GM12878 (cell line): ENCODE measurements around the gene ADGRG7. TPM values are rescaled to one million over a fixed set of nuclear protein-coding genes. Genes with fewer than 3 reads are reported as not detected.

ENCODE experiments used
- ATAC-seq: fragments of 200-7000 bp; cut with Tn5 transposase; 3 replicates; pipeline ENCODE4 v1.9.1; 2020; ENCODE audit warnings: mild to moderate bottlenecking, moderate library complexity
- BruUV-seq: library from RNA; stranded (reverse); fragments of 400-500 nt; replicated peaks from 2 replicates; lab custom pipeline; 2021; lab: Mats Ljungman, UMichigan
- CTCF ChIA-PET: fragments of 300-600 bp; sonication (Branson Sonifier 250); formaldehyde crosslinking; extraction: SDS; loops from one replicate; lab custom pipeline; 2021; ENCODE audit warnings: inconsistent platforms; lab: Yijun Ruan, JAX
- POLR2A ChIA-PET: fragments of 350-600 bp; formaldehyde crosslinking; extraction: SDS; loops from one replicate; lab custom pipeline; 2021; ENCODE audit warnings: inconsistent platforms; lab: Charles Lee
- RAD21 ChIA-PET: fragments of 300-600 bp; sonication (Branson Sonifier 250); formaldehyde crosslinking; loops from one replicate; lab custom pipeline; 2023; ENCODE audit warnings: antibody characterized with exemption; ENCODE audit not compliant: unreplicated experiment; lab: Charles Lee
- SMC1A ChIA-PET: fragments of 300-600 bp; sonication (Branson Sonifier 250); formaldehyde crosslinking; loops from one replicate; lab custom pipeline; 2023; ENCODE audit not compliant: unreplicated experiment, uncharacterized antibody; lab: Charles Lee
- DNase-seq: peaks from one replicate; pipeline ENCODE4 v3.0.0-alpha.2; 2011; ENCODE audit warnings: low read depth, low spot score
- FAIRE-seq: peaks from 3 replicates; lab custom pipeline; 2011; peaks lifted over from hg19 to GRCh38; lab: Jason Lieb, UNC
- H2AFZ ChIP-seq: 2 replicates; pipeline ENCODE4 v1.6.0; 2011; ENCODE audit warnings: low read depth, low read length, control low read depth; ENCODE audit not compliant: control insufficient read depth
- H3K27ac ChIP-seq: 2 replicates; pipeline ENCODE4 v1.5.1; 2011; ENCODE audit warnings: control low read depth; ENCODE audit not compliant: control insufficient read depth, insufficient read depth
- H3K27me3 ChIP-seq, 2 experiments: replicated peaks in 1 of 2; 2 replicates each; pipeline versions ENCODE4 v1.6.0 to v1.6.1; 2011; ENCODE audit warnings: low read length in 1 of 2; ENCODE audit not compliant: control insufficient read depth in 2 of 2, insufficient read depth in 2 of 2
- H3K36me3 ChIP-seq, 2 experiments: 2 replicates each; pipeline ENCODE4 v1.5.1; 2011; ENCODE audit warnings: low read length in 1 of 2; ENCODE audit not compliant: control insufficient read depth in 2 of 2, insufficient read depth in 2 of 2
- H3K4me1 ChIP-seq: 2 replicates; pipeline ENCODE4 v1.6.1; 2011; ENCODE audit warnings: mild to moderate bottlenecking, low read length, moderate library complexity, mixed read lengths; ENCODE audit not compliant: control insufficient read depth, insufficient read depth
- H3K4me2 ChIP-seq: 2 replicates; pipeline ENCODE4 v1.6.0; 2011; ENCODE audit warnings: control low read depth; ENCODE audit not compliant: control insufficient read depth, insufficient read depth
- H3K4me3 ChIP-seq: fragments of 200-600 bp; sonication (generic); 2 replicates; pipeline ENCODE4 v1.5.1; 2016
- H3K79me2 ChIP-seq: 2 replicates; pipeline ENCODE4 v1.6.0; 2011; ENCODE audit warnings: low read length; ENCODE audit not compliant: control insufficient read depth, insufficient read depth
- H3K9ac ChIP-seq: 2 replicates; pipeline ENCODE4 v1.8.0; 2011; ENCODE audit warnings: low read length, control low read depth, mixed read lengths; ENCODE audit not compliant: control insufficient read depth, insufficient read depth
- H3K9me3 ChIP-seq: replicated peaks from 3 replicates; pipeline ENCODE4 v1.5.1; 2011; ENCODE audit warnings: mild to moderate bottlenecking, low read length; ENCODE audit not compliant: control insufficient read depth, insufficient read depth
- H4K20me1 ChIP-seq: 2 replicates; pipeline ENCODE4 v1.6.0; 2011; ENCODE audit not compliant: control insufficient read depth, insufficient read depth
- BCL11A ChIP-seq: IDR thresholded peaks from 2 replicates; pipeline ENCODE4 v1.6.1; 2011; ENCODE audit warnings: low read depth, low read length
- CBX5 ChIP-seq: sonication (generic); IDR thresholded peaks from 2 replicates; pipeline ENCODE4 v1.6.1; 2016; ENCODE audit warnings: low read depth, moderate library complexity, mild to moderate bottlenecking, inconsistent platforms
- CUX1 ChIP-seq: IDR thresholded peaks from 2 replicates; pipeline ENCODE4 v1.6.1; 2012; ENCODE audit warnings: improper control_type of control experiment, low read depth, low read length; ENCODE audit not compliant: insufficient replicate concordance
- DPF2 ChIP-seq: fragments of 450-650 bp; IDR thresholded peaks from 2 replicates; pipeline ENCODE4 v1.6.1; 2017; ENCODE audit warnings: mild to moderate bottlenecking
- E4F1 ChIP-seq: fragments of 450-650 bp; IDR thresholded peaks from 2 replicates; pipeline ENCODE4 v1.6.1; 2018; ENCODE audit warnings: borderline replicate concordance, mild to moderate bottlenecking; ENCODE audit not compliant: partially characterized antibody
- IKZF1 ChIP-seq: fragments of 450-650 bp; conservative IDR thresholded peaks from 2 replicates; pipeline ENCODE4 v1.6.1; 2017; ENCODE audit warnings: antibody characterized with exemption, mild to moderate bottlenecking
- MAX ChIP-seq: IDR thresholded peaks from 2 replicates; pipeline ENCODE4 v1.6.1; 2012; ENCODE audit warnings: low read depth, low read length, improper control_type of control experiment
- MLLT1 ChIP-seq: fragments of 450-650 bp; IDR thresholded peaks from 2 replicates; pipeline ENCODE4 v1.6.1; 2016; ENCODE audit warnings: mild to moderate bottlenecking
- PAX5 ChIP-seq: IDR thresholded peaks from 2 replicates; pipeline ENCODE4 v1.6.1; 2011; ENCODE audit warnings: low read depth, low read length, borderline replicate concordance
- PBX3 ChIP-seq: IDR thresholded peaks from 2 replicates; pipeline ENCODE4 v1.6.1; 2011; ENCODE audit warnings: mild to moderate bottlenecking, low read depth, low read length, moderate library complexity; ENCODE audit not compliant: insufficient replicate concordance
- RUNX3 ChIP-seq: IDR thresholded peaks from 2 replicates; pipeline ENCODE4 v1.6.1; 2012; ENCODE audit warnings: low read length, inconsistent platforms
- SMARCA5 ChIP-seq: fragments of 450-650 bp; IDR thresholded peaks from 2 replicates; pipeline ENCODE4 v1.6.1; 2017; ENCODE audit warnings: mild to moderate bottlenecking
- ZNF24 ChIP-seq: fragments of 450-650 bp; IDR thresholded peaks from 2 replicates; pipeline ENCODE4 v1.6.1; 2017; ENCODE audit warnings: antibody characterized with exemption, mild to moderate bottlenecking
- ZSCAN29 ChIP-seq: fragments of 450-650 bp; IDR thresholded peaks from 2 replicates; pipeline ENCODE4 v1.6.1; 2017; ENCODE audit warnings: mild to moderate bottlenecking, moderate library complexity
- WGBS: methylation state at CpG from one replicate; pipeline ENCODE4 v1.1.6; 2016; ENCODE audit warnings: low lambda C conversion rate; ENCODE audit not compliant: insufficient replicate concordance, insufficient coverage; ENCODE audit errors: missing lambda C conversion rate; 5-methylcytosine and 5-hydroxymethylcytosine counted together
- in situ Hi-C: fragments of 300-500 bp; cut with MboI; formaldehyde crosslinking; loops from 9 replicates; pipeline ENCODE4 v1.14.3; 2018; ENCODE audit warnings: mixed read lengths
- intact Hi-C: fragments of 100-400 bp; cut with micrococcal nuclease; formaldehyde crosslinking; loops from one replicate; pipeline ENCODE4 v1.14.2; 2022; ENCODE audit not compliant: unreplicated experiment
- polyA plus RNA-seq, 11 experiments: library from polyadenylated mRNA; depleted of rRNA in 4 of 11; unstranded in 6 of 11; stranded (reverse) in 5 of 11; fragments of >200 nt; fragmentation: Nextera tagmentation in 4 of 11; fragmentation: Illumina TruSeq in 1 of 11; extraction: Ambion mirVana in 4 of 11; extraction: Trizol in 1 of 11; gene quantifications; 1 replicate in 1 of 11; 2 replicates in 10 of 11; pipeline versions ENCODE4 v1.2.1 to v1.2.3, GENCODE V29; 2011 to 2016; ENCODE audit warnings: inconsistent platforms in 2 of 11, missing spikeins in 2 of 11, low read depth in 1 of 11
- total RNA-seq, 4 experiments: library from RNA; depleted of rRNA in 3 of 4; stranded (reverse); fragments of >200 nt in 3 of 4; fragmentation: Illumina TruSeq in 1 of 4; extraction: Trizol in 1 of 4; gene quantifications; 2 replicates each; pipeline versions ENCODE4 v1.2.1 to v1.2.3, GENCODE V29; 2013 to 2021

The ADGRG7 gene
- total and polyA plus RNA-seq, 10 of the 15 experiments (the other 5 are each of a cell fraction or from before 2014, with no cell fraction given) = 0.02 to 0.21 (median 0.14) TPM; not detected in 7

GRCh38 chr3:100562224-100562857 lies 47.1 kb upstream of the ADGRG7 start:
- H4K20me1 ChIP-seq = no peaks in the 10 kb centered on the region
- BruUV-seq = no TSS peak
- ChIA-PET SMC1A (interaction anchor here (0.6 to 1.4 kb wide), 3 partner anchors 20 to 1885 kb away, joined by 3 read pairs; no protein-coding TSS in a partner anchor), POLR2A (no interaction called here), CTCF (interaction anchor here (0.6 to 2.2 kb wide), 5 partner anchors 12 to 245 kb away, joined by 3 to 8 read pairs (median 3); no protein-coding TSS in a partner anchor), RAD21 (no interaction called here)
- H3K9me3 ChIP-seq = no peaks in the 10 kb centered on the region
- H3K36me3 ChIP-seq = no peaks in the 10 kb centered on the region
- H2AFZ ChIP-seq = no peak overlapping the region
- intact Hi-C loops (no loop called here), in situ Hi-C loops (no loop called here)
- H3K27me3 ChIP-seq = no peaks in the 10 kb centered on the region
- H3K4me1 ChIP-seq = no peaks in the 10 kb centered on the region
- no peak overlapping the region for H3K4me2 ChIP-seq
- H3K79me2 ChIP-seq = no peaks in the 10 kb centered on the region
- no peak for ATAC-seq
- no peak for DNase-seq
- H3K27ac ChIP-seq = no peak overlapping the region
- 53% methylated on average over 4 of the region's 4 CpGs for WGBS
- no peak for FAIRE-seq
- H3K9ac ChIP-seq = no peak overlapping the region
- no peak overlapping the region for H3K4me3 ChIP-seq
- TF ChIP-seq SMARCA5 (no peak), IKZF1 (no peak), MLLT1 (no peak), DPF2 (no peak), PAX5 (no peak), ZSCAN29 (no peak), E4F1 (no peak), ZNF24 (no peak), CBX5 (no peak), CUX1 (no peak), RUNX3 (no peak), PBX3 (no peak), MAX (no peak), BCL11A (no peak)
